Nucleus accumbens (tissue), 56 donors: ENCODE data around the gene ZNF48.

ENCODE experiments used
- DNase-seq, 56 donors: peaks; one replicate each; lab custom pipeline; 2025; lab: John Stamatoyannopoulos, UW

ZNF48 gene

DNA sequence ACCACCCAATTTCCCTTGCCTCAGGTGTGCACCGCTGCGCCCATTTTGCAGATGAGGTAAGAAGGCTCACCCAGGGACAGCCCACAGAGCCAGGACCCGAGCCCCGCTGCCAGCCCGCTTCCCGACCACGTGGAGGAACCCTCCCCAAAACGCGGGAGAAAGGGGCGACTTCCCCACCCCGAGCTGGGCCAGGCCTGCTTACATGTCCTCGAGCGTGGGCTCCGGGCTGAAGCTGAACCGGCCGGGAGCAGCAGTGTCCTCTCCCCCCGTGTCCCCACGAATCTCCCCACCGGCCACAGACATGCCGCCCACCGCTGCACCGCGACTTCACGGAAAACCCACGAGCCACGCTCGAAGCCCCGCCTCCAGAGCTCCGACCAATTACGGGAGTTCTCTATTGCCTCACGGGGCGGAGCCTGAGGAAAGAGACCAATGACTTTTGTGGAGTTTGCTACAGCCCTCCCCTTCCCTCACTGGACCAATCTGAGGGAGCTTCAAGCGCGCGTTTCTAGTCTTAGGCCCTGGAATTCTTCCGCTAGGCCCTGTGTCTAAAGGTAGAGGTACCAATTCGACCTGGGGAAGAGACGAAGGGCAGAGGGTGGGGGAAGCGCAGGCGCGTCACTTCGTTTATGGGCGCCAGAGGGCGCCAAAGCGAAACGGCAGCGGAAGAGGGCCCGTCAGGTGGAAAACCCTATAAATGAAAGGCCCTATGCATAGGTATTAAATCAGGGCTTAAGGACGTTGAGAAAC is 34.6 kb downstream of the ZNF48 start, which contains the start of gene DCTPP1:
Gene DCTPP1, minus strand, starts transcription at position 353 of the 750 bp plus-strand sequence. Its CDS starts 50 bp downstream, at position 303.
- peak; percentile 54 to 97 (median 89) for DNase-seq

DNA sequence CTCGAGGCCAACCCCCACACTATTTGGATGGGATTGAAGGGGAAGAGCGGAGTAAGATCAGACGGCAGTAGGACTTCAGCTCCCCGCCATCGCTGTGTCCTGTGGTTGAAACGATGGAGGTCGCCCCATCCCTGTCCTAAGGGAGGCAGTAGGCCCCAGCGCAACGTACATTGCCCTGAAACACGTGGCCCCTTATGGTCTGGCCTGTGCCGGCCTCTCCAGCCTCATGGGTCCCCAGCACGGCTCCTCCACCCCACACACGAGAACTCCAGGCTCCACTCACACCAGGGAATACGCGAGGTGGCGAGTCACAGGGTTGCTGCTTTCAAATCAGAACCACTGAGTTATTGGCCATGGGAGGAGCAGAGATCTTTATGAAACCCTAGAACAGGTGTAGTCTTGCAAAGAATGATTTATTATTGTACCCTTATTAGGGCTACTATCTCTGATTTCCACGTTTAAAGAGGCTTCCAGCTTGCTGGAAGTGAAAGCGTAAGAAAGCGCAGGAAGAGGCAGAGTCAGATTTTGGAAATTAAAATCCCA is 35.3 kb downstream of the ZNF48 start:
- peak in 12 of 56 donors; percentile 36 to 60 (median 44) for DNase-seq

DNA sequence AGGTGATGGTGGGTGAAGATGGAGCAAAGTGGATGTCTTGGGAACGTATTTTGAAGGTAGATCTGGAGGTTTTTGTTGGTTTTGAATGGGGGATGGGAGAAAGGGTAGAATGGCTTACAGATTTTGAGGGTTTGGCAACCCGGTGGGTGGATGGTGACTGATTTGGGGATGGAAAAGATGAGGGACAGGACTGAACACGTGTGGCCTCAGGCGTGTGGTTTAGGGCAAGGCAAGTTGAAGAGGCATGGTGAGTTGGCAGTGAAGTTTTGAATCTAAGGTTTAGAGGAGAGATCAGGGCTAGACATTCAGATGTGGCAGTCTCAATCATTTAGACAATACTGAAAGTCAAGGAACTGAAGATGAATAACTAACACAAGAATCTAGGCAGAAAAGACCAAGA is 39.6 kb downstream of the ZNF48 start:
- DNase-seq = no peak

DNA sequence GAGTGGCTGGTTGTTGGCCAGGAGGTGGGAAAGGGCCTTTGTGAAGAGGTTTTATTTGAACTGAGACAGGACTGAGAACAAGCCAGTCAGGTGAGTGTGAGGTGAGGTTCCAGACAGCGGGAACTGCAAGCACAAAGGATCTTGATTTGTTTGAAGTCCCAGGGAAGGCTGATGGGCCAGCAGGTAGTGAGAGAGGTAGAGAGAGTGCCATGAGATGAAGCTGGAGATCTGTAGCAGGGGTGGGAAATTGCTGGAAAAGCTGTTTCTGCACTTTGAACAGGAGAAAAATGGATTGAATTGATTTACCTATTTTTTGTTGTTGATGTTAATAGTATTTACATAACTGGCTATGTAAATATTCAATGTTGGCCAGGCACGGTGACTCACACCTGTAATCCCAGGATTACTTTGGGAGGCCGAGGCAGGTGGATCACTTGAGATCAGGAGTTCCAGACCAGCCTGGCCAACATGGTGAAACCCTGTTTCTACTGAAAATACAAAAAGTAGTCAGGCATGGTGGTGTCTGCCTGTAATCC is 42.4 kb downstream of the ZNF48 start:
- no peak for DNase-seq

DNA sequence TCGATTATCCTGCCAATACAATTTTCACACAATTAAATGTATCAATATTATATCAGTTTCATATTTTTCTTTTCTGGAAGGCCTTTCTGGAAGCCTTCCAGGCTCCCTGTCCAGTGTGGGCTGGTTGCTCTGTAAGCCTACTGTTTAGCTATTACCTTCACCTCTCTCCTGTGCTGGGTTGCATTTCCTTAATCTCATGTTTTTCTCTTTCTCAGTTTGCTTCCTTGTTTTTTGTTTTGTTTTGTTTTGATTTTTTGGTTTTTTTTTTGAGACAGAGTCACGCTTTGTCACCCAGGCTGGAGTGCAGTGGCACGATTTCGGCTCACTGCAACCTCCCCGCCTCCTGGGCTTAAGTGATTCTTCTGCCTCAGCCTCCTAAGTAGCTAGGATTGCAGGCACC is 43.6 kb downstream of the ZNF48 start:
- DNase-seq = no peak

DNA sequence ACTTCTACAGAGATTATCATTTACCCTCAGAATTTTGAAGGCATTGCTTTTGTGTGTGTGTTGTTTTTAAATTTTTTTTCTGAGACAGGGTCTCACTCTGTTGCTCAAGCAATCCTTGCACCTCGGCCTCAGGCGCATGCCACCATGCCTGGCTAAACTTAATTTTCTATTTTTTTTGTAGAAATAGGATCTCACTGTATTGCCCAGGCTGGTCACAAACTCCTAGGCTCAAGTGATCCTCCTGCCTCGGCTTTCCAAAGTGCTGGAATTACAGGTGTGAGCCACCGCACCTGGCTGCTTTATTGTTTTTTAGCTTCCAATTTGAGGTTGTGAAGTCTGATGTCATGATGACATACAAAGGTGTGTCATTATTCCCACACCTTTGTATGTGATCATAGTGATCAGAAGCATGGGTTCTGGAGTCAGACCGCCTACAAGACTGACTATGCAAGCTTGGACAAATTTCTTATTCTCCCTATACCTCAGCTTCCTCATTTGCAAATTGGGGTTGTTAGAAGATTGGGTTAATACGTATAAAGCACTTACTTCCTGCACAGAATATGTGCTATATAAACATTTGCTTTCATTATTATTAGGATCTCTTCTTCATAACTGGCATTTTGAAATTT is 44.6 kb downstream of the ZNF48 start:
- DNase-seq = no peak

DNA sequence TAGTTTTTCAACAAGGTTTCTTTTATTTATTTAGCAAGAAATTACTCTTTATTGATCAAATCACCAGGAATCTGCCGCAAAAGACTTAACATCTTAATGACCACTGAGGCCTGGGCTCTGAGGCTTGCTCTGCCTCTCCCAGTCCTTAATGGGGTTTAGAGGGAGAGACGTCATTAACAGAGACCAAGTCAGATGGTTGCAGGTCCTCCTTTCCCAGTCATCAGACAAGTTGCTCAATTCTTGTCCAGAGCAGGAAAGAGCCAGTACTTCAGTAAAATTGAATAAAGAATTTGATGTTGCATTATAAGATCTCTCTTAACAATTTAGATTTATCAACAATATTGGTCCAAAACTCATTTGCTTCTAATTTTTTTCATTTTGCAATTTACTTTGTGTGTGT is 48.4 kb downstream of the ZNF48 start:
- DNase-seq = no peak

DNA sequence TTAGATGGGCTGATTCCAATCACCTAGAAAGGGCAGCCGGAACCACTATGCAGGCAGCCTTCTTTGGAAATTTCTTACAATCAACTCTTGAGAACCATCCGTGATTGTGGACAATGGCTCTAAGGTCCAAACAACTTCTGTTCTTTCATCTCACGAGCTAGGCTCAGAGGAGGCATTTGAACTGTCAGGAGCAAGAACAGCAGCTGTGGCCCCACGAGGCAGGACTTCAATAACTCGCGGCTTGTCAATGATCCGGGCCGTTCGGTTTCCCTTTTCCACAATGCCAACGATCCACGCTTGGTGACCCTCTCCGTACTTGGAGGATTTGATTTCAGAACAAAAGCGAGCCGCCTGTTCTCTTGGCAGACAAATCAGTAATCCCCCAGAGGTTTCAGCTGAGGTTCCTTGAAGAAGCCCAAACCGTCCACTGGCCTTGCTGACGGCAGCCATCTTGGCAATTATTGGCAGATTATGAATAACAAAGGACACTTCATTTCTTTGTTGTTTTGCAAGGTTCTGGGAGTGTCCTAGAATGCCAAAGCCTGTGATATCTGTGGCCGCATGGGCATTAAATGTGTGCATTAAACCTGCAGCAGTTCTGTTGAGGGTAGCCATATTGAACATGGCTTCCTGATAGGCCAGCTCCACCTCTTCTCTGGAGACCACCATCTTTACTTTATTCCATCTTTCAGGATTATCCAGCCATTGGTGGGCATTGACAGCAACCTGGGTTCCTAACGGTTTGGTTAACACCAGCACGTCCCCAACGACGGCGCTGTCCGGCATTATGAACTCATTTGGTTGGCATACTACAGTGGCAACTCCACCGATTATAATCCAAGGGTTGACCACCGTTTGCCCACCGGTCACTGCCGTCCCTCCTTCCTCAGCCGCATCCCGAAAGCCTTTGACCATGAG is 49.3 kb downstream of the ZNF48 start:
- no peak for DNase-seq

DNA sequence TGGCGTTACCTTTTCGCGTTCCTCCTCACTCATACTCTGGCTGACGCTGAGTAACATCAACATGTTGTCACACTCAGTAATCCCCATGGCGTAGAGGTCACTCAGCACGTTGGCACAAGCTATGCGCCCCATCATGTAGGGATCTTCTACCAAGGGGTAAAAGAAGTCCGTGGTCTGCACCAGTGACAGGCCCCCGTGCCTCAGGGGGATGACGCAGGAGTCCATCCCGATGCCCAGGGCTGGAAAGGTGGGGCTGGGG is 49.9 kb downstream of the ZNF48 start:
- no peak for DNase-seq

DNA sequence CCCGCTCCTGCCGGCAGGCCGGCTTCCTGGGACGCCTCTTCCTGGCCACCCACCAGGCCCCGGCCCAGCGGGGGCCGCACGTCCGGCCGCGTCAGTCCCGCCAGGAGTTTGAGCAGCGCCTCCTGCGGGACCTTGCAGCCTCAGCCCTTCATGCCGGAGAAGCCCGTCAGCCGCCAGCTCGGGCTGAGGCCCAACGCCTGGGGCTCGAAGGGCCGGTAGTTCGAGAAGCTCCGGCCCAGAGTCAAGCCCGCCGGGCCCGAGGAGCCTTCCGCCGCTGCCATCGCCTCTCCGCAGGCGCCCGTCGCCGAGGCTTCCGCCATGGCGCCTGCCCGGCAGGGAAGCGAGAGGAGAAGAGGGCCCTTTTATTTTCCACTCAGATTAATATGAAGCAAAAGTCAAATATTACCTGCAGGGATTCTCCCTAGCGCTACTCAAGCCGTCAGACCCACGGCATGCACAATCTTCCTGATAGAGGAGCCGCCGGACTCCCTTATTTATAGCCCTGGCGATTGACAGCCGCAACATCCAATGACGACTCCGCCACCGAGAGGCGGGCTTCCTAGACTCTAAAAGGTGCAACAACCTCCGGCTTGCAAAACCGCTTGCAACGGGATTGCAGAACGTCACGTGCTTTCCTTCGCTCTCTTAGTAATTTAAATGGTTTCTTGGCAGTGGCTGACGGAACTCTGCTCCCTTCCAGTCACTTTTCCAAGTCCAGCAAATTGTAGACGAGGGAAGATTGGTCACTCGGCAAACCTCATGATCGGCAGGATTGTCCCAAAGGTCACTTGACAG is 50.4 kb downstream of the ZNF48 start, which contains the start of gene SEPHS2:
Gene SEPHS2, minus strand, starts transcription at position 467 of the 795 bp plus-strand sequence. Its CDS starts 147 bp downstream, at position 320.
- peak; percentile 49 to 97 (median 88) for DNase-seq

DNA sequence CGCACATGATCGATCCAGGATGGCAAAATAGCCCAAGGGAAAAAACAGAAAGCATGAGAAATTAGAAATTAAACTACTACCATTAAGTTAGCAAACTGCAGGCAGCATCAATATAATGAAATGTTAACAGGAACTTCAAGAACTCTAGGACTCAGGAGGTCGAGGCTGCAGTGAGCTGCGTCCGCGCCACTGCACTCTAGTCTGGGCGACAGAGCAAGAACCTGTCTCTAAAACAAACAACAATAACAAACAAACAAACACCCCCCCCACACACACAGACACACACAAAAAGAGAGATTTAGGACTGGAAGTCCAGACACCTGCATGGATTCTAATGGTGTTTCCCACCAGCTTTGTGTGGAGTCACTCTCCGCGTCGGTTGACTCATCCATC is 51.0 kb downstream of the ZNF48 start:
- DNase-seq = no peak

DNA sequence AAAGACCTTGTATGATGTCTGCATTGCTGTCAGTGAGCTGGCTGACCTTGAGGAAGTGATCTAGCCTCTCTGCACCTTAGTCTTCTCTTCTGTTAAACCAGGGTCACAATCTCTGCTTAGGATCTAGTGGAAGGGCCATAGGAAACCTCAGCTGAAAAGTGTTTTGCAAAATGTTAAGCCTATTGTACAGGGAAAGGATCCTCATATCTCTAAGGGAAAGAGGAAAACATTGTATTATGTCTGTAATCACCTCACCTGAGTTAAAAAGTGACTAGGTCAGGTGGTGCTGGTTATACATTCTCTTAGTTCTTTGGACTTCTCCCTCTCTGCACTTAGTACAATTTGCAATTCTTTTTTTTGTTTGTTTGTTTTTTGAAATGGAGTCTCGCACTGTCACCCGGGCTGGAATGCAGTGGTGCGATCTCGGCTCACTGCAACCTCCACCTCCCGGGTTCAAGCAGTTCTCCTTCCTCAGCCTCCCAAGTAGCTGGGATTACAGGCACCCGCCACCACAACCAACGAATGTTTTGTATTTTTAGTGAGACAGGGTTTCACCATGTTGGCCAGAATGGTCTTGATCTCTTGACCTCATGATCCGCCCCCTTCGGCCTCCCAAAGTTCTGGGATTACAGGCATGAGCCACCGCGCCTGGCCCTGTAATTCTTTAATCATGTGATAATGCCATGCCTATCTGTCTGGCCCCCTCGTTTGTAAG is 52.4 kb downstream of the ZNF48 start:
- DNase-seq = no peak

DNA sequence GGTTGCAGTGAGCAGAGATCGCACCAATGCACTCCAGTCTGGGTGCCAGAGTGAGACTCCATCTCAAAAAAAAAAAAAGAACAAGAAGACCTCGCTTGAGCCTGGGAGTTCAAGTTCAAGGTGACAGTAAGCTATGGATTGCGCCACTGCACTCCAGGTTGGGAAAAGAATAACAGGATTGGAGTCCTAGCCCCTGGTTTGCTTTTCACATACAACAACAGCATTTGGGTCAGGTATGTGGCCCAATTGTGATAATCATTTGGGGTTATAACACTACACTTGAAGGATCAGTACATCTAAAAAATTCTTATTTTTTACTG is 53.9 kb downstream of the ZNF48 start:
- DNase-seq = no peak
